ENCODE measurements around the gene SDCCAG8. TPM values are rescaled to one million over a fixed set of nuclear protein-coding genes. Genes with fewer than 3 reads are reported as not detected.

SDCCAG8 gene
- total RNA-seq, 2 experiments from 2014 or later: 18.3 to 21.2 TPM

DNA sequence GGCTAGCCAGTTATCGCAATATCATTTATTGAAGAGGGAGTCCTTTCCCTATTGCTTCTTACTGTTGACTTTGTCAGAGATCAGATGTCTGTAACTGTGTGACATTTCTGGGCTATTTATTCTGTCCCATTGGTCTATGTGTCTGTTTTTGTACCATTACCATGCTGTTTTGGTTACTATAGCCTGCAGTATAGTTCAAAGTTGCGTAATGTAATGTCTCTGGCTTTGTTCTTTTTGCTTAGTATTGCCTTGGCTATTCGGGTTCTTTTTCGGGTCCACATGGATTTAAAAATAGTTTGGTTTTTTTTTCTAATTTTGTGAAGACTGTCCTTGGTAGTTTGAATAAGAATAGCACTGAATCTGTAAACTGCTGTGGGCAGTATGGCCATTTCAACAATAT lies 273.7 kb downstream of the SDCCAG8 start:
- no peak for ATAC-seq (ENCODE audit: poor library complexity)
- TF ChIP-seq, protein P1, sequence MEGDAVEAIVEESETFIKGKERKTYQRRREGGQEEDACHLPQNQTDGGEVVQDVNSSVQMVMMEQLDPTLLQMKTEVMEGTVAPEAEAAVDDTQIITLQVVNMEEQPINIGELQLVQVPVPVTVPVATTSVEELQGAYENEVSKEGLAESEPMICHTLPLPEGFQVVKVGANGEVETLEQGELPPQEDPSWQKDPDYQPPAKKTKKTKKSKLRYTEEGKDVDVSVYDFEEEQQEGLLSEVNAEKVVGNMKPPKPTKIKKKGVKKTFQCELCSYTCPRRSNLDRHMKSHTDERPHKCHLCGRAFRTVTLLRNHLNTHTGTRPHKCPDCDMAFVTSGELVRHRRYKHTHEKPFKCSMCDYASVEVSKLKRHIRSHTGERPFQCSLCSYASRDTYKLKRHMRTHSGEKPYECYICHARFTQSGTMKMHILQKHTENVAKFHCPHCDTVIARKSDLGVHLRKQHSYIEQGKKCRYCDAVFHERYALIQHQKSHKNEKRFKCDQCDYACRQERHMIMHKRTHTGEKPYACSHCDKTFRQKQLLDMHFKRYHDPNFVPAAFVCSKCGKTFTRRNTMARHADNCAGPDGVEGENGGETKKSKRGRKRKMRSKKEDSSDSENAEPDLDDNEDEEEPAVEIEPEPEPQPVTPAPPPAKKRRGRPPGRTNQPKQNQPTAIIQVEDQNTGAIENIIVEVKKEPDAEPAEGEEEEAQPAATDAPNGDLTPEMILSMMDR (IDR thresholded peaks at IDR 0.05): no peak
- no peaks in the 10 kb centered on the region for H3K36me3 ChIP-seq (ENCODE audit: insufficient read depth, low read length)
- H3K4me3 Mint-ChIP-seq: no peak overlapping the region
- ChIA-PET CTCF (no interaction called here), POLR2A (no interaction called here)
- H3K27ac Mint-ChIP-seq: peak overlapping the region; percentile 32
- no peak overlapping the region for H3K4me3 ChIP-seq (ENCODE audit: low read length)
- DNase-seq: no peak
- H3K9me3 Mint-ChIP-seq: peaks cover 3% of the 10 kb centered on the region
- H3K4me1 ChIP-seq (ENCODE audit: insufficient read depth, low read length): no peaks in the 10 kb centered on the region
- no peak overlapping the region for H3K27ac ChIP-seq (ENCODE audit: low read depth in 1 of 2, low read length in 2 of 2)
- peaks cover 56% of the 10 kb centered on the region for H3K36me3 Mint-ChIP-seq (ENCODE audit: low read depth)
- no peaks in the 10 kb centered on the region for H3K9me3 ChIP-seq (ENCODE audit: control insufficient read depth in 1 of 2, insufficient read depth in 1 of 2, low read length in 2 of 2)
- intact Hi-C loops (cut with DNase I, micrococcal nuclease): no loop called here
- no peaks in the 10 kb centered on the region for H3K27me3 Mint-ChIP-seq
- no peaks in the 10 kb centered on the region for H3K27me3 ChIP-seq (ENCODE audit: control insufficient read depth in 1 of 2, insufficient read depth in 2 of 2, low read length in 2 of 2)
- H3K4me1 Mint-ChIP-seq (ENCODE audit: low read depth): peaks cover 5% of the 10 kb centered on the region

DNA sequence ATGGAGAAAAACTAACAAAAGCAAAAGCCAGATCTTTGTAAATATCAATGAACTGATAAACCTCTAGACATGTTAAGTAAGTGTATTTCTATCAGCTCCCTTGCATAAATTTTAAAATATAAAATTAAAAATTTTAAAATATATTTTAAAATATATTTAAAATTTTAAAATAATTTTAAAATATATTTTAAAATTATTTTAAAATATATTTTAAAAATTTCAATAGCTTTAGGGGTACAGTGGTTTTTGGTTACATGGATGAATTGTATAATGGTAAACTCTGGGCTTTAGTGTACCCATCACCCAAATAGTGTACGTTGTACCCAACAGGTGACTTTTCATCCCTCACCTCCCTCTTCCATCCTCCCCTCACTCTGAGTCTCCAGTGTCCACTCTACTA lies 279.2 kb downstream of the SDCCAG8 start:
- Histone ChIP-seq H3K27me3 (ENCODE audit: control insufficient read depth in 1 of 2, insufficient read depth in 2 of 2, low read length in 2 of 2) (no peaks in the 10 kb centered on the region), H3K9me3 (ENCODE audit: control insufficient read depth in 1 of 2, insufficient read depth in 1 of 2, low read length in 2 of 2) (no peaks in the 10 kb centered on the region), H3K4me1 (ENCODE audit: insufficient read depth, low read length) (no peaks in the 10 kb centered on the region), H3K4me3 (ENCODE audit: low read length) (no peak overlapping the region), H3K36me3 (ENCODE audit: insufficient read depth, low read length) (no peaks in the 10 kb centered on the region), H3K27ac (ENCODE audit: low read depth in 1 of 2, low read length in 2 of 2) (no peak overlapping the region)
- POLR2A ChIA-PET: interaction anchor here (1.1 kb wide), 1 partner anchor 12 kb away, joined by 3 read pairs; no protein-coding TSS in a partner anchor
- H3K4me3 Mint-ChIP-seq: no peak overlapping the region
- intact Hi-C loops (cut with DNase I, micrococcal nuclease): no loop called here
- TF ChIP-seq, protein P1 (IDR thresholded peaks at IDR 0.05): no peak
- H3K27me3 Mint-ChIP-seq: no peaks in the 10 kb centered on the region
- H3K4me1 Mint-ChIP-seq (ENCODE audit: low read depth): no peaks in the 10 kb centered on the region
- H3K27ac Mint-ChIP-seq: no peak overlapping the region
- H3K36me3 Mint-ChIP-seq (ENCODE audit: low read depth): peaks cover 68% of the 10 kb centered on the region
- no peak for DNase-seq
- peaks cover 3% of the 10 kb centered on the region for H3K9me3 Mint-ChIP-seq
- ATAC-seq (ENCODE audit: poor library complexity): no peak
- CTCF ChIA-PET: no interaction called here

DNA sequence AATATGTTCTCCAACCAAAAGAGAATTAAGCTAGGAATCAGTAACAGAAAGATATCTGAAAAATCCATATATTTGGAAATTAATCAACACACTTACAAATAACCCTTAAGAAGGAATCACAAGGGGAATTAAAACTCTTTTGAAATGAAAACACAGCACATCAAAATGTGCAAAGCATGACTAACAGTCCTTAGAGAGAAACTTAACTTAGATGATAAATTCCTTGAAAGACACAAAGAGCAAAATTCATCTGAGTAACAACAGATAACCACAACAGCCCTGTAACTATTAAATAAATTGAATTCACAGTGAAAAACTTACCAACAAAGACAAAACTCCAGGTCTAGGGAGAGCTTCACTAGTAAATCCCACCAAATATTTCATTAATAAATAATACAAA lies 283.8 kb downstream of the SDCCAG8 start:
- ChIA-PET POLR2A (no interaction called here), CTCF (no interaction called here)
- DNase-seq: no peak
- intact Hi-C loops (cut with DNase I, micrococcal nuclease): no loop called here
- Mint-ChIP-seq H3K27ac (no peak overlapping the region), H3K27me3 (no peaks in the 10 kb centered on the region), H3K9me3 (no peaks in the 10 kb centered on the region), H3K36me3 (ENCODE audit: low read depth) (peaks cover 68% of the 10 kb centered on the region), H3K4me1 (ENCODE audit: low read depth) (no peaks in the 10 kb centered on the region), H3K4me3 (no peak overlapping the region)
- ATAC-seq (ENCODE audit: poor library complexity): no peak
- Histone ChIP-seq H3K4me1 (ENCODE audit: insufficient read depth, low read length) (no peaks in the 10 kb centered on the region), H3K27ac (ENCODE audit: low read depth in 1 of 2, low read length in 2 of 2) (no peak overlapping the region), H3K9me3 (ENCODE audit: control insufficient read depth in 1 of 2, insufficient read depth in 1 of 2, low read length in 2 of 2) (no peaks in the 10 kb centered on the region), H3K36me3 (ENCODE audit: insufficient read depth, low read length) (peaks cover 12% of the 10 kb centered on the region), H3K27me3 (ENCODE audit: control insufficient read depth in 1 of 2, insufficient read depth in 2 of 2, low read length in 2 of 2) (no peaks in the 10 kb centered on the region), H3K4me3 (ENCODE audit: low read length) (no peak overlapping the region)
- TF ChIP-seq, protein P1 (IDR thresholded peaks at IDR 0.05): no peak

All from CD4-positive, alpha-beta T cell (primary cell).